GM21526 (cell line): ENCODE results near the gene DBNL.

Source experiments
- ATAC-seq: cut with Tn5 transposase; IDR thresholded peaks from one replicate; pipeline ENCODE4 v1.9.1; 2021; ENCODE audit warnings: moderate library complexity; ENCODE audit not compliant: unreplicated experiment, low FRiP score

The DBNL gene

GRCh38 chr7:44095781-44096180 is 51.3 kb downstream of the DBNL start:
- no peak for ATAC-seq

GRCh38 chr7:44096326-44096881 is 51.9 kb downstream of the DBNL start:
- ATAC-seq: no peak

GRCh38 chr7:44097064-44097932 is 52.8 kb downstream of the DBNL start:
- ATAC-seq: peak; percentile 64

- ATAC-seq: no peak
Observed at GRCh38 chr7:44098092-44099068, 53.9 kb downstream of the DBNL start.

- ATAC-seq: no peak
Observed at GRCh38 chr7:44099669-44100068, 55.2 kb downstream of the DBNL start.

- ATAC-seq: no peak
Observed at GRCh38 chr7:44100458-44101302, 56.2 kb downstream of the DBNL start.

GRCh38 chr7:44101303-44101965 is 56.9 kb downstream of the DBNL start:
- ATAC-seq: no peak

- no peak for ATAC-seq
Observed at GRCh38 chr7:44101966-44102845, 57.7 kb downstream of the DBNL start.

GRCh38 chr7:44102846-44103565 is 58.5 kb downstream of the DBNL start:
- no peak for ATAC-seq

- no peak for ATAC-seq
Observed at GRCh38 chr7:44103566-44103922, 59.0 kb downstream of the DBNL start.

GRCh38 chr7:44103923-44104859 is 59.7 kb downstream of the DBNL start, which contains the start of gene AEBP1:
Gene AEBP1 (plus strand): TSS chr7:44104345. CDS start chr7:44104666, 321 bp downstream.
- ATAC-seq: no peak

- ATAC-seq: no peak
Observed at GRCh38 chr7:44104860-44105771, 60.6 kb downstream of the DBNL start.

- no peak for ATAC-seq
Observed at GRCh38 chr7:44105832-44106231, 61.3 kb downstream of the DBNL start.

GRCh38 chr7:44106311-44107065 is 62.0 kb downstream of the DBNL start:
- ATAC-seq: no peak
